Stimulated activated naive CD8-positive, alpha-beta T cell treated with anti-CD3 and anti-CD28 coated beads, Interleukin-15, amount 100 ng/mL, for 72 hours (primary cell): Measurements from ENCODE around the gene HBB.
"Not testable (repeated sequence)": the region's sequence is repeated elsewhere in the genome, so short reads cannot be mapped to it uniquely, and the experiment has no call there.

Source experiments
- ATAC-seq: fragments of 150-1000 bp; cut with Tn5 transposase; 2 replicates; pipeline ENCODE4 v1.10.0; 2021; ENCODE audit warnings: mild to moderate bottlenecking, moderate library complexity
- DNase-seq, 2 donors: peaks; one replicate each; pipeline ENCODE4 v3.0.0; 2021 to 2022
- H3K27ac Mint-ChIP-seq, 2 donors: one replicate each; pipeline ENCODE4 v1.8.0; 2022; ENCODE audit warnings: mild to moderate bottlenecking in 2 of 2, mixed read lengths in 2 of 2, moderate library complexity in 2 of 2
- H3K27me3 Mint-ChIP-seq: one replicate; pipeline ENCODE4 v1.8.0; 2022; ENCODE audit warnings: mixed read lengths
- H3K4me1 Mint-ChIP-seq: one replicate; pipeline ENCODE4 v1.8.0; 2022; ENCODE audit warnings: mild to moderate bottlenecking, mixed read lengths
- H3K4me3 Mint-ChIP-seq, 2 donors: one replicate each; pipeline ENCODE4 v1.8.0; 2022; ENCODE audit warnings: mild to moderate bottlenecking in 2 of 2, mixed read lengths in 2 of 2, moderate library complexity in 1 of 2
- H3K9me3 Mint-ChIP-seq, 2 donors: one replicate each; pipeline ENCODE4 v1.8.0; 2022; ENCODE audit warnings: mixed read lengths in 2 of 2

The HBB gene

GRCh38 chr11:5226732-5227310 lies at the start of gene HBB:
Gene HBB, minus strand, starts transcription at chr11:5227071. Its CDS starts 50 bp downstream, at chr11:5227021.
- no peak within 1 kb of the TSS for H3K27ac Mint-ChIP-seq
- no peak for DNase-seq

GRCh38 chr11:5275369-5276110 lies 48.7 kb upstream of the HBB start:
- Mint-ChIP-seq H3K9me3 (no peaks in the 10 kb centered on the region), H3K4me3 (no peak overlapping the region), H3K4me1 (peaks cover 2% of the 10 kb centered on the region), H3K27me3 (no peaks in the 10 kb centered on the region), H3K27ac (no peak overlapping the region)
- ATAC-seq: no peak
- no peak for DNase-seq

More at GRCh38 chr11:5226732-5227310, at the start of gene HBB:
- H3K4me1 Mint-ChIP-seq: no peaks in the 10 kb centered on the region
- ATAC-seq: no peak
- peaks cover 13% of the 10 kb centered on the region for H3K27me3 Mint-ChIP-seq
- H3K4me3 Mint-ChIP-seq: no peak within 1 kb of the TSS
- no peaks in the 10 kb centered on the region for H3K9me3 Mint-ChIP-seq

DNA sequence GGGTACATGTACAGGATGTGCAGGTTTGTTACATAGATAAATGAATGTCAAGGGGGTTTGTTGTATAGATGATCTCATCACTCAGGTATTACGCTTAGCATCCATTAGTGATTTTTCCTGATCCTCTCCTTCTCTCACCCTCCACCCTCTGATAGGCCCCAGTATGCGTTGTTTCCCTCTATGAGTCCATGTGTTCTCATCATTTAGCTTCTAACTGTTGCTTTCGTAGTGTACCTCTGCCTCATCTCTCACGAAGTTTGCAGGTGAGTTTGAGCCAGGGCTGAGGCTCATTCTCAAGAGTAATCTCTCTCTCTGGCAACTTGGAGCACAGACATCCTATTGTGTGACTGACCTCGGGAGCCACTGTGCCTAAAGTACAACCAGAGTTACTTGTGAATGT lies 47.5 kb upstream of the HBB start:
- H3K27ac Mint-ChIP-seq: no peak overlapping the region
- DNase-seq: no peak
- H3K27me3 Mint-ChIP-seq: no peaks in the 10 kb centered on the region
- no peak overlapping the region for H3K4me3 Mint-ChIP-seq
- no peaks in the 10 kb centered on the region for H3K4me1 Mint-ChIP-seq
- no peaks in the 10 kb centered on the region for H3K9me3 Mint-ChIP-seq
- ATAC-seq: no peak

GRCh38 chr11:5272395-5273017 lies 45.6 kb upstream of the HBB start:
- no peak overlapping the region for H3K27ac Mint-ChIP-seq
- H3K4me1 Mint-ChIP-seq: no peaks in the 10 kb centered on the region
- ATAC-seq (no peak), DNase-seq (no peak)
- H3K9me3 Mint-ChIP-seq: no peaks in the 10 kb centered on the region
- H3K4me3 Mint-ChIP-seq: no peak overlapping the region
- no peaks in the 10 kb centered on the region for H3K27me3 Mint-ChIP-seq

DNA sequence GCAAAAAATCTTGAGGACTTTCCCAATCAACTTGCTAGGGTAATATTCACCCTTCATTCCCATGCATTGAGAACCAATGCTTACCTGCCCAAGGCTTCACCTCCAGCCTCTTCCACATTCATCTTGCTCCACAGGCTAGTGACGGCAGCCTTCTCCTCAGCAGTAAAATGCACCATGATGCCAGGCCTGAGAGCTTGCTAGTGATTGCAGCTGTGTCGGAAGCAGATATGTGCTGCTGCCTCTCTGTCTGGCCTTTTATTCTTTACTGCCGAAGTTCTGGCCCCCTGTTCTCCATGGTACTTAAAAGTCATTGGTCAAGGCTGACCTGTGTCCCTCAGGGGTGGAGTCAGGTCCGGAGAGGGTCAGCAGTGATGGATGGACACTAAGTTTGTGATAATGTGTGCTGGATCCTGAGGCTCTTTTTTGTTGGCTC lies 42.9 kb upstream of the HBB start, which contains the start of gene HBE1:
HBE1 (minus strand) TSS at position 231 of the 433 bp plus-strand sequence; CDS start at position 176, 55 bp downstream.
- H3K4me3 Mint-ChIP-seq: no peak within 1 kb of the TSS
- ATAC-seq (no peak), DNase-seq (no peak)
- H3K9me3 Mint-ChIP-seq: no peaks in the 10 kb centered on the region
- no peaks in the 10 kb centered on the region for H3K4me1 Mint-ChIP-seq
- H3K27ac Mint-ChIP-seq: no peak within 1 kb of the TSS
- H3K27me3 Mint-ChIP-seq: no peaks in the 10 kb centered on the region

GRCh38 chr11:5267033-5267563 lies 40.2 kb upstream of the HBB start:
- Mint-ChIP-seq H3K4me3 (no peak overlapping the region), H3K27ac (no peak overlapping the region), H3K9me3 (no peaks in the 10 kb centered on the region), H3K4me1 (no peaks in the 10 kb centered on the region), H3K27me3 (no peaks in the 10 kb centered on the region)
- ATAC-seq (no peak), DNase-seq (no peak)

GRCh38 chr11:5266609-5267008 lies 39.7 kb upstream of the HBB start:
- Mint-ChIP-seq H3K4me1 (no peaks in the 10 kb centered on the region), H3K4me3 (no peak overlapping the region), H3K27ac (no peak overlapping the region), H3K27me3 (no peaks in the 10 kb centered on the region), H3K9me3 (no peaks in the 10 kb centered on the region)
- DNase-seq (no peak), ATAC-seq (no peak)

- Mint-ChIP-seq H3K27ac (no peak overlapping the region), H3K27me3 (no peaks in the 10 kb centered on the region), H3K9me3 (no peaks in the 10 kb centered on the region), H3K4me1 (no peaks in the 10 kb centered on the region), H3K4me3 (no peak overlapping the region)
- no peak for DNase-seq
- no peak for ATAC-seq
Measured at GRCh38 chr11:5265832-5266231, 39.0 kb upstream of the HBB start.

DNA sequence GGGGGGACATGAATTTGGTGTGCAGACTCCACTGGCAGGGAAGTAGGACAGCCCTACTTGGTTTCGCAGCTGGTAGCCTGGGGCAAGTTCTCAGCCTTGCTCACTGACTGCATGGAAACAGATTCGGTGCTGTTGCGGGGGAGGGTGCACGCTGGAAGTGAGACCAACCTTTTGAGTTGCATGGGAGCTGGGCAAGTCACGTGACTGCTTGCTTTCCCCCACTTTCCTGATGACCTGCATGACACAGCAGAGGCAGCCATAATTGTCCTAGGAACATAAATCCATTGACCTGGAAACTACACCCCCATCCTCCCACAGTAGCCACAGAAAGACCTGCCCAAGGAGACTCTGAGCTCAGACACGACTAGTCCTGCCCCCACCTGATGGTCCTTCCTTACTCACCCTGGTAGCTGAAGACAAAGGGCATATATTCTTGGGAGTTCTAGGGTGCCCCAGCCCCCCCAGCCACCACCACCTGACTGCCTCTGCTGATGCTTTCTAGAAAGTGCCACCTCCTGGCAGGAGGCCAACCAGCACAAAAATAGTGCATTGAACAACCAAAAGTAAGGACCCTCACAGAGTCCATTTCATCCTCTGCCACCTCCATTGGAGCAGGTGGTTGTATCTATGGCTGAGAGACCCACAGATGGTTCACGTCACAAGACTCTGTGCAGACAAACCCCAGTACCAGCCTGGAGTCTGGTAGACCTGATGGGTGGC lies 31.8 kb upstream of the HBB start:
- Mint-ChIP-seq H3K9me3 (peaks cover 0 to 18% of the 10 kb centered on the region in 2 donors), H3K4me1 (no peaks in the 10 kb centered on the region), H3K4me3 (no peak overlapping the region), H3K27ac (no peak overlapping the region), H3K27me3 (peaks cover 10% of the 10 kb centered on the region)
- DNase-seq: no peak
- no peak for ATAC-seq

DNA sequence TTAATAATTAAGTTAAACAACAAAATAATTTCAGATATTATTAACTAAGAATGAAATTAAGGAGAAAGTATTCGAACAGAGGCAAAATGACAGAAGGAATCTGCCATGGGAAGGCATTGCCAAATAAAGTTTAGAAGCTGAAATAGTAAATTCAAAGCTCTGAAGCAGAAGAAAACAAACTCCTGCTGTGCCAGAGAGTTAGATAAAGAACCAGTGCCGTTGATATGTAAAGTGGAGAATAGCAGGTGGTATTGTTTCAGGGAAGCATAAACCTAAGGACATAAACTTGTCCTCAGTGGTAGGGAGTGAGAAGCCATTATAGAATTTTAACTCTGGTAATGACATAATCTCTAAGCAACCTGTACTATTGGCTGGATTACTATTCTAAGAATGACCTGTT lies 30.4 kb upstream of the HBB start:
- Mint-ChIP-seq H3K4me1 (no peaks in the 10 kb centered on the region), H3K27me3 (peaks cover 10% of the 10 kb centered on the region)

GRCh38 chr11:5254646-5255413 lies 28.0 kb upstream of the HBB start, which contains the start of gene HBG2:
Gene HBG2, minus strand, starts transcription at chr11:5254781. Its CDS starts 53 bp downstream, at chr11:5254728.
- not testable (repeated sequence) for H3K27ac Mint-ChIP-seq, H3K27me3 Mint-ChIP-seq, H3K4me3 Mint-ChIP-seq, DNase-seq, ATAC-seq, H3K4me1 Mint-ChIP-seq
- H3K9me3 Mint-ChIP-seq: peaks cover 0 to 18% of the 10 kb centered on the region in 2 donors

More for the DNA sequence above, 30.4 kb upstream of the HBB start:
- peaks cover 0 to 18% of the 10 kb centered on the region in 2 donors for H3K9me3 Mint-ChIP-seq
- DNase-seq (no peak), ATAC-seq (no peak)
- no peak overlapping the region for H3K4me3 Mint-ChIP-seq
- H3K27ac Mint-ChIP-seq: no peak overlapping the region

GRCh38 chr11:5254023-5254422 lies 27.2 kb upstream of the HBB start:
- H3K4me1 Mint-ChIP-seq, H3K27me3 Mint-ChIP-seq: not testable (repeated sequence)
- ATAC-seq: peak; percentile 28

GRCh38 chr11:5253440-5253839 lies 26.6 kb upstream of the HBB start:
- not testable (repeated sequence) for H3K9me3 Mint-ChIP-seq, DNase-seq, H3K4me3 Mint-ChIP-seq, ATAC-seq, H3K4me1 Mint-ChIP-seq, H3K27ac Mint-ChIP-seq, H3K27me3 Mint-ChIP-seq

More at GRCh38 chr11:5254023-5254422, 27.2 kb upstream of the HBB start:
- not testable (repeated sequence) for DNase-seq, H3K27ac Mint-ChIP-seq, H3K4me3 Mint-ChIP-seq
- peaks cover 0 to 11% of the 10 kb centered on the region in 2 donors for H3K9me3 Mint-ChIP-seq

DNA sequence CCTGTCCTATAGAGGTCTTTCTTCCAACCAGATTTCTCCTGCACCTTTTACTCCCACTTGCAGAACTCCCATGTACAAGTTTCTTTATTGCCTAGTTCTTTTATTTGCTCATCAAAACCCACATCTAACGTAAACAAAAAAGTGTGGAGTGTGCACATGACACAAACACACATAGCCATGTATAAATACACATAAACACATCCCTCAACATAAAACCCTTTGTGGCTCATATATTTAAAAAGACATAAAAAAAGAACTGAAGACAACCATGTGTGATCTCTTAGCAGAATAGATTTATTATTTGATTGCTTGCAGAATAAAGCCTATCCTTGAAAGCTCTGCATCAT lies 26.0 kb upstream of the HBB start:
- Mint-ChIP-seq H3K27me3 (peaks cover 5% of the 10 kb centered on the region), H3K4me3 (no peak overlapping the region), H3K9me3 (peaks cover 0 to 5% of the 10 kb centered on the region in 2 donors), H3K27ac (peak overlapping the region in 1 of 2 donors; percentile 2), H3K4me1 (no peaks in the 10 kb centered on the region)
- DNase-seq (no peak), ATAC-seq (no peak)
